ENCODE measurements around the gene PRPSAP1.

- TF ChIP-seq CTCF (conservative IDR thresholded peaks at IDR 0.05) (no peak), EZH2 (IDR thresholded peaks at IDR 0.05; ENCODE audit: low read depth) (no peak)
Observed at GRCh38 chr17:76390003-76390421, 36.3 kb upstream of the PRPSAP1 start.
